B cell (primary cell): Measurements from ENCODE around the gene EIF5A. TPM values are rescaled to one million over a fixed set of nuclear protein-coding genes. Genes with fewer than 3 reads are reported as not detected.

Source experiments
- ATAC-seq: fragments of 200-7000 bp; cut with Tn5 transposase; one replicate; pipeline ENCODE4 v1.10.0; 2021; ENCODE audit warnings: low read depth, mild to moderate bottlenecking, moderate number of reproducible peaks, moderate library complexity
- CTCF ChIA-PET: fragments of 350-600 bp; sonication (Branson Sonifier 250); formaldehyde crosslinking; loops from one replicate; lab custom pipeline; 2021; ENCODE audit warnings: antibody characterized with exemption, inconsistent platforms; lab: Charles Lee
- POLR2A ChIA-PET: fragments of 350-600 bp; sonication (Branson Sonifier 250); formaldehyde crosslinking; loops from one replicate; lab custom pipeline; 2021; ENCODE audit warnings: antibody characterized with exemption; lab: Charles Lee
- DNase-seq: peaks from one replicate; pipeline ENCODE4 v3.0.0; 2013
- H2AFZ ChIP-seq: 2 replicates; pipeline ENCODE4 v1.6.1; 2012; ENCODE audit warnings: mild to moderate bottlenecking, low read depth, low read length; ENCODE audit not compliant: insufficient read depth, poor library complexity, severe bottlenecking
- H3K27ac ChIP-seq, 2 donors: 1 replicate in 1 of 2; 2 replicates in 1 of 2; pipeline ENCODE4 v1.5.1; 2012 to 2013; ENCODE audit warnings: low read length in 2 of 2, mild to moderate bottlenecking in 2 of 2, moderate library complexity in 1 of 2
- H3K27me3 ChIP-seq, 4 experiments: fragments of 200-600 bp in 1 of 4; sonication (generic) in 1 of 4; replicated peaks in 1 of 4; 1 replicate in 2 of 4; 2 replicates in 2 of 4; pipeline versions ENCODE4 v1.6.1 to v1.7.0; 2013 to 2016; ENCODE audit warnings: low read length in 3 of 4, mild to moderate bottlenecking in 2 of 4, mixed read lengths in 1 of 4, moderate library complexity in 1 of 4; ENCODE audit not compliant: insufficient read depth in 4 of 4, control insufficient read depth in 3 of 4; ENCODE audit errors: control extremely low read depth in 1 of 4
- H3K36me3 ChIP-seq, 2 experiments: replicated peaks in 1 of 2; 1 replicate in 1 of 2; 2 replicates in 1 of 2; pipeline versions ENCODE4 v1.6.1 to v1.7.1; 2013; ENCODE audit warnings: low read length in 1 of 2; ENCODE audit not compliant: insufficient read depth in 2 of 2, control insufficient read depth in 1 of 2; ENCODE audit errors: control extremely low read depth in 1 of 2, extremely low read depth in 1 of 2
- H3K4me1 ChIP-seq, 2 donors: fragments of 200-600 bp in 1 of 2; sonication (generic) in 1 of 2; 1 replicate in 1 of 2; 2 replicates in 1 of 2; pipeline versions ENCODE4 v1.5.1 to v1.6.1; 2013 to 2017; ENCODE audit warnings: low read length in 2 of 2; ENCODE audit not compliant: control insufficient read depth in 2 of 2, insufficient read depth in 2 of 2
- H3K4me2 ChIP-seq: replicated peaks from 2 replicates; pipeline ENCODE3; 2012; ENCODE audit warnings: mild to moderate bottlenecking, low read depth, low read length; ENCODE audit not compliant: poor library complexity, severe bottlenecking
- H3K4me3 ChIP-seq, 5 experiments: fragments of 200-600 bp in 1 of 5; sonication (generic) in 1 of 5; 1 replicate in 3 of 5; 2 replicates in 2 of 5; pipeline versions ENCODE4 v1.5.1 to v1.7.0; 2011 to 2016; ENCODE audit warnings: low read length in 4 of 5, mild to moderate bottlenecking in 4 of 5, low read depth in 2 of 5, control low read depth in 1 of 5, moderate library complexity in 1 of 5; ENCODE audit not compliant: insufficient read depth in 1 of 5; ENCODE audit errors: control extremely low read depth in 1 of 5, extremely low read depth in 1 of 5
- H3K79me2 ChIP-seq: fragments of 200-600 bp; sonication (generic); one replicate; pipeline ENCODE4 v1.6.0; 2016; ENCODE audit warnings: low read length; ENCODE audit not compliant: control insufficient read depth, insufficient read depth
- H3K9ac ChIP-seq: fragments of 200-600 bp; sonication (generic); 2 replicates; pipeline ENCODE4 v1.6.1; 2017; ENCODE audit warnings: mild to moderate bottlenecking, low read length, moderate library complexity
- H3K9me3 ChIP-seq, 3 donors: one replicate each; pipeline versions ENCODE4 v1.6.1 to v1.7.1; 2013; ENCODE audit warnings: low read length in 2 of 3; ENCODE audit not compliant: control insufficient read depth in 2 of 3, insufficient read depth in 1 of 3; ENCODE audit errors: control extremely low read depth in 1 of 3
- H4K20me1 ChIP-seq: 2 replicates; pipeline ENCODE4 v1.6.0; 2012; ENCODE audit warnings: mild to moderate bottlenecking, low read length; ENCODE audit not compliant: insufficient read depth, control insufficient read depth, poor library complexity, severe bottlenecking
- H3K27ac Mint-ChIP-seq: one replicate; pipeline ENCODE4 v1.8.0; 2021; ENCODE audit warnings: mixed read lengths
- H3K27me3 Mint-ChIP-seq: one replicate; pipeline ENCODE4 v1.8.0; 2021; ENCODE audit warnings: mixed read lengths
- H3K4me1 Mint-ChIP-seq: one replicate; pipeline ENCODE4 v1.8.0; 2021; ENCODE audit warnings: mixed read lengths
- H3K4me3 Mint-ChIP-seq: one replicate; pipeline ENCODE4 v1.8.0; 2021; ENCODE audit warnings: mixed read lengths
- H3K9me3 Mint-ChIP-seq: one replicate; pipeline ENCODE4 v1.8.0; 2022; ENCODE audit warnings: mixed read lengths; ENCODE audit not compliant: insufficient read depth
- EZH2 ChIP-seq: IDR thresholded peaks from 2 replicates; pipeline ENCODE4 v1.6.1; 2012; ENCODE audit warnings: borderline replicate concordance, low read depth, mild to moderate bottlenecking, moderate library complexity, low read length; ENCODE audit not compliant: insufficient read depth, poor library complexity, severe bottlenecking
- WGBS: methylation state at CpG from one replicate; pipeline ENCODE4 v1.1.5; 2013; ENCODE audit warnings: missing lambda C conversion rate; ENCODE audit not compliant: insufficient coverage; 5-methylcytosine and 5-hydroxymethylcytosine counted together
- intact Hi-C: fragments of 100-400 bp; cut with micrococcal nuclease; formaldehyde crosslinking; loops from one replicate; pipeline ENCODE4 v1.10.0; 2022
- polyA plus RNA-seq: library from polyadenylated mRNA; depleted of rRNA; stranded (reverse); fragments of >200 nt; gene quantifications from 2 replicates; pipeline ENCODE4 v1.2.3, GENCODE V29; 2012
- small RNA-seq: library from RNA; depleted of rRNA; stranded (forward); fragments of <200 nt; gene quantifications from one replicate; pipeline ENCODE3, GENCODE V24; 2012; ENCODE audit warnings: low replicate concordance, low read depth; ENCODE audit not compliant: insufficient read length
- total RNA-seq, 2 donors: library from RNA; stranded (reverse); fragments of 120-200 nt in 1 of 2; gene quantifications; 1 replicate in 1 of 2; 2 replicates in 1 of 2; pipeline versions ENCODE4 v1.2.3 to v1.2.4, GENCODE V29; 2013 to 2022
- TF ChIP-seq, protein P1 (sequence below): fragments of 200-600 bp; IDR thresholded peaks from one replicate; pipeline ENCODE4 v1.8.0; 2022; ENCODE audit warnings: antibody characterized with exemption, mild to moderate bottlenecking

The EIF5A gene
- total and polyA plus RNA-seq, 2 donors (not counting 1 experiment from before 2014, with no cell fraction given) = 233 to 576 TPM

DNA sequence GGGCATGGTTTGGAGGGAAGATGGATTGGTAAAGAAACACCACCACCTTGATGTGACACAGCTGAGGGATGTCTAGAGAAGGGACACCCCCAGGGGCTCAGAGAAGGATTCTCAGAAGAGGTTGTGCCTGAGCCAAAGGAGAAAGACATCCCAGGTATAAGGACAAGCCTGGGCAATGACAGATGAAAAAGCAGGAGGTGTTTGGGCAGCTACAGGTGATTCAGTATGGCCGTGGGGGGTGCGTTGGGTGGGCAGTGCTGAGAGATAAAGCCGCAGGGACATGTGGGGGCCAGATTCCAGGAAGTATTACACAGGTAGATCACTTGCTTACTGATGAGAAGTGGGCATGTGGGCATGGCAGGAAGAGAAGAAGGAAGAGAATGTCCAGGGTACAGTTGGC, 54.5 kb downstream of the EIF5A start:
- ATAC-seq (no peak), DNase-seq (no peak)
- Histone ChIP-seq H3K4me1 (no peaks in the 10 kb centered on the region), H2AFZ (no peak overlapping the region), H4K20me1 (no peaks in the 10 kb centered on the region), H3K36me3 (no peaks in the 10 kb centered on the region), H3K9ac (no peak overlapping the region), H3K27ac (no peak overlapping the region), H3K27me3 (peaks cover 0 to 3% (median 1%) of the 10 kb centered on the region in 4 experiments), H3K4me3 (no peak overlapping the region), H3K9me3 (no peaks in the 10 kb centered on the region), H3K4me2 (no peak overlapping the region), H3K79me2 (no peaks in the 10 kb centered on the region)
- Mint-ChIP-seq H3K27me3 (no peaks in the 10 kb centered on the region), H3K4me3 (no peak overlapping the region), H3K27ac (no peak overlapping the region), H3K9me3 (no peaks in the 10 kb centered on the region), H3K4me1 (no peaks in the 10 kb centered on the region)
- TF ChIP-seq EZH2 = no peak
- TF ChIP-seq, protein P1, sequence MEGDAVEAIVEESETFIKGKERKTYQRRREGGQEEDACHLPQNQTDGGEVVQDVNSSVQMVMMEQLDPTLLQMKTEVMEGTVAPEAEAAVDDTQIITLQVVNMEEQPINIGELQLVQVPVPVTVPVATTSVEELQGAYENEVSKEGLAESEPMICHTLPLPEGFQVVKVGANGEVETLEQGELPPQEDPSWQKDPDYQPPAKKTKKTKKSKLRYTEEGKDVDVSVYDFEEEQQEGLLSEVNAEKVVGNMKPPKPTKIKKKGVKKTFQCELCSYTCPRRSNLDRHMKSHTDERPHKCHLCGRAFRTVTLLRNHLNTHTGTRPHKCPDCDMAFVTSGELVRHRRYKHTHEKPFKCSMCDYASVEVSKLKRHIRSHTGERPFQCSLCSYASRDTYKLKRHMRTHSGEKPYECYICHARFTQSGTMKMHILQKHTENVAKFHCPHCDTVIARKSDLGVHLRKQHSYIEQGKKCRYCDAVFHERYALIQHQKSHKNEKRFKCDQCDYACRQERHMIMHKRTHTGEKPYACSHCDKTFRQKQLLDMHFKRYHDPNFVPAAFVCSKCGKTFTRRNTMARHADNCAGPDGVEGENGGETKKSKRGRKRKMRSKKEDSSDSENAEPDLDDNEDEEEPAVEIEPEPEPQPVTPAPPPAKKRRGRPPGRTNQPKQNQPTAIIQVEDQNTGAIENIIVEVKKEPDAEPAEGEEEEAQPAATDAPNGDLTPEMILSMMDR = no peak
- ChIA-PET CTCF (interaction anchor here (1.5 kb wide), 1 partner anchor 42 kb away, joined by 4 read pairs; the partner anchor contains the start of gene TMEM256), POLR2A (interaction anchor here (0.6 to 0.7 kb wide), 2 partner anchors 10 to 192 kb away, joined by 3 to 7 read pairs; partner anchors contain the start of gene KCTD11)
- WGBS = 51% methylated on average over 3 of the region's 3 CpGs
- intact Hi-C loops = no loop called here

Small RNAs within 50 kb of the gene (small RNA-seq; reads per million reads assigned to genes)
- gene AC026954.2 = not detected
- gene RF00019 = not detected

Other genes starting within 250 kb of the EIF5A start
Only the 30 nearest of the 32 such genes appear.
- not detected in 2 replicates for gene ASGR2, start 192.8 kb upstream of the EIF5A start, total RNA-seq
- 0.30 and 1.00 TPM in 2 replicates for gene ASGR2, start 192.8 kb upstream of the EIF5A start, polyA plus RNA-seq
- gene ASGR1, start 128.3 kb upstream of the EIF5A start, total RNA-seq = 0.32 TPM in 1 of 2 replicates, not detected in the other
- gene ASGR1, start 128.3 kb upstream of the EIF5A start, polyA plus RNA-seq = 0.43 and 0.46 TPM in 2 replicates
- gene DLG4, start 87.8 kb upstream of the EIF5A start, total RNA-seq = 12.0 and 12.5 TPM in 2 replicates
- gene DLG4, start 87.8 kb upstream of the EIF5A start, polyA plus RNA-seq = 2.0 and 2.5 TPM in 2 replicates
- gene ACADVL, start 87.7 kb upstream of the EIF5A start, total RNA-seq = 640 and 655 TPM in 2 replicates
- gene ACADVL, start 87.7 kb upstream of the EIF5A start, polyA plus RNA-seq = 696 and 903 TPM in 2 replicates
- 104 and 116 TPM in 2 replicates for gene DVL2, start 73.1 kb upstream of the EIF5A start, total RNA-seq
- gene DVL2, start 73.1 kb upstream of the EIF5A start, polyA plus RNA-seq = 14.6 and 22.5 TPM in 2 replicates
- 42.3 and 45.8 TPM in 2 replicates for gene PHF23, start 68.2 kb upstream of the EIF5A start, total RNA-seq
- gene PHF23, start 68.2 kb upstream of the EIF5A start, polyA plus RNA-seq = 15.7 and 17.6 TPM in 2 replicates
- 350 and 371 TPM in 2 replicates for gene GABARAP, start 65.2 kb upstream of the EIF5A start, total RNA-seq
- gene GABARAP, start 65.2 kb upstream of the EIF5A start, polyA plus RNA-seq = 201 and 323 TPM in 2 replicates
- 160 and 162 TPM in 2 replicates for gene CTDNEP1, start 55.9 kb upstream of the EIF5A start, total RNA-seq
- gene CTDNEP1, start 55.9 kb upstream of the EIF5A start, polyA plus RNA-seq = 108 and 125 TPM in 2 replicates
- gene ELP5, start 55.4 kb upstream of the EIF5A start, total RNA-seq = 42.2 and 48.0 TPM in 2 replicates
- 69.9 and 77.9 TPM in 2 replicates for gene ELP5, start 55.4 kb upstream of the EIF5A start, polyA plus RNA-seq
- 1.2 TPM in 2 replicates for gene CLDN7, start 45.1 kb upstream of the EIF5A start, total RNA-seq
- 5.8 and 10.8 TPM in 2 replicates for gene CLDN7, start 45.1 kb upstream of the EIF5A start, polyA plus RNA-seq
- gene SLC2A4, start 25.9 kb upstream of the EIF5A start, total RNA-seq = not detected in 2 replicates
- gene SLC2A4, start 25.9 kb upstream of the EIF5A start, polyA plus RNA-seq = not detected in 2 replicates
- 0.22 TPM in 1 of 2 replicates, not detected in the other for gene YBX2, start 13.0 kb upstream of the EIF5A start, total RNA-seq
- 0.15 TPM in 1 of 2 replicates, not detected in the other for gene YBX2, start 13.0 kb upstream of the EIF5A start, polyA plus RNA-seq
- 128 and 137 TPM in 2 replicates for gene GPS2, start 7.7 kb downstream of the EIF5A start, total RNA-seq
- gene GPS2, start 7.7 kb downstream of the EIF5A start, polyA plus RNA-seq = 209 and 225 TPM in 2 replicates
- gene NEURL4, start 21.7 kb downstream of the EIF5A start, total RNA-seq = 85.2 and 89.2 TPM in 2 replicates
- 54.6 and 82.6 TPM in 2 replicates for gene NEURL4, start 21.7 kb downstream of the EIF5A start, polyA plus RNA-seq
- 371 and 392 TPM in 2 replicates for gene ACAP1, start 28.9 kb downstream of the EIF5A start, total RNA-seq
- 412 and 471 TPM in 2 replicates for gene ACAP1, start 28.9 kb downstream of the EIF5A start, polyA plus RNA-seq
- gene KCTD11, start 44.5 kb downstream of the EIF5A start, total RNA-seq = 13.4 and 15.4 TPM in 2 replicates
- 3.1 and 4.3 TPM in 2 replicates for gene KCTD11, start 44.5 kb downstream of the EIF5A start, polyA plus RNA-seq
- gene TMEM95, start 47.5 kb downstream of the EIF5A start, total RNA-seq = 0.25 TPM in 1 of 2 replicates, not detected in the other
- gene TMEM95, start 47.5 kb downstream of the EIF5A start, polyA plus RNA-seq = not detected in 2 replicates
- gene TNK1, start 73.5 kb downstream of the EIF5A start, total RNA-seq = 10.0 and 11.7 TPM in 2 replicates
- gene TNK1, start 73.5 kb downstream of the EIF5A start, polyA plus RNA-seq = 22.5 and 23.7 TPM in 2 replicates
- 31.1 and 31.6 TPM in 2 replicates for gene PLSCR3, start 86.9 kb downstream of the EIF5A start, total RNA-seq
- gene PLSCR3, start 86.9 kb downstream of the EIF5A start, polyA plus RNA-seq = 82.3 and 122 TPM in 2 replicates
- 64.5 and 67.8 TPM in 2 replicates for gene TMEM256, start 96.5 kb downstream of the EIF5A start, total RNA-seq
- 29.2 and 65.4 TPM in 2 replicates for gene TMEM256, start 96.5 kb downstream of the EIF5A start, polyA plus RNA-seq
- gene NLGN2, start 100.2 kb downstream of the EIF5A start, total RNA-seq = 1.7 and 3.4 TPM in 2 replicates
- gene NLGN2, start 100.2 kb downstream of the EIF5A start, polyA plus RNA-seq = 0.52 and 0.68 TPM in 2 replicates
- not detected in 2 replicates for gene SPEM1, start 112.7 kb downstream of the EIF5A start, total RNA-seq
- gene SPEM1, start 112.7 kb downstream of the EIF5A start, polyA plus RNA-seq = not detected in 2 replicates
- not detected in 2 replicates for gene SPEM2, start 118.0 kb downstream of the EIF5A start, total RNA-seq
- gene SPEM2, start 118.0 kb downstream of the EIF5A start, polyA plus RNA-seq = not detected in 2 replicates
- gene SPEM3, start 121.2 kb downstream of the EIF5A start, total RNA-seq = not detected in 2 replicates
- not detected in 2 replicates for gene SPEM3, start 121.2 kb downstream of the EIF5A start, polyA plus RNA-seq
- 17.7 and 19.1 TPM in 2 replicates for gene TMEM102, start 127.8 kb downstream of the EIF5A start, total RNA-seq
- gene TMEM102, start 127.8 kb downstream of the EIF5A start, polyA plus RNA-seq = 5.9 and 10.8 TPM in 2 replicates
- gene FGF11, start 131.9 kb downstream of the EIF5A start, total RNA-seq = 2.8 and 4.6 TPM in 2 replicates
- gene FGF11, start 131.9 kb downstream of the EIF5A start, polyA plus RNA-seq = 2.7 and 3.3 TPM in 2 replicates
- 6.2 and 6.6 TPM in 2 replicates for gene CHRNB1, start 137.4 kb downstream of the EIF5A start, total RNA-seq
- 5.8 and 7.2 TPM in 2 replicates for gene CHRNB1, start 137.4 kb downstream of the EIF5A start, polyA plus RNA-seq
- 59.4 and 62.4 TPM in 2 replicates for gene ZBTB4, start 172.0 kb downstream of the EIF5A start, total RNA-seq
- 16.0 and 19.2 TPM in 2 replicates for gene ZBTB4, start 172.0 kb downstream of the EIF5A start, polyA plus RNA-seq
- gene SLC35G6, start 173.8 kb downstream of the EIF5A start, total RNA-seq = 0.30 TPM in 1 of 2 replicates, not detected in the other
- gene SLC35G6, start 173.8 kb downstream of the EIF5A start, polyA plus RNA-seq = 0.04 TPM in 1 of 2 replicates, not detected in the other
- 225 and 240 TPM in 2 replicates for gene POLR2A, start 176.7 kb downstream of the EIF5A start, total RNA-seq
- gene POLR2A, start 176.7 kb downstream of the EIF5A start, polyA plus RNA-seq = 56.5 and 77.6 TPM in 2 replicates